IPS-NIHi11 (cell line): ENCODE data around the gene TUBA3D.
"Not testable (repeated sequence)": the region's sequence is repeated elsewhere in the genome, so short reads cannot be mapped to it uniquely, and the experiment has no call there.

Source experiments
- DNase-seq: peaks from one replicate; pipeline ENCODE4 v3.0.0; 2012; ENCODE audit warnings: mixed read lengths, low spot score

Gene TUBA3D

GRCh38 chr2:131483981-131484820, 8.3 kb downstream of the TUBA3D start:
- not testable (repeated sequence) for DNase-seq

GRCh38 chr2:131484906-131485460, 9.1 kb downstream of the TUBA3D start:
- not testable (repeated sequence) for DNase-seq

- DNase-seq = not testable (repeated sequence)
Measured at GRCh38 chr2:131486201-131486902, 10.4 kb downstream of the TUBA3D start.

GRCh38 chr2:131488306-131489205, 12.6 kb downstream of the TUBA3D start:
- DNase-seq = no peak

GRCh38 chr2:131490616-131491468, 14.9 kb downstream of the TUBA3D start:
- DNase-seq = not testable (repeated sequence)

GRCh38 chr2:131491469-131491836, 15.5 kb downstream of the TUBA3D start:
- peak; percentile 18 for DNase-seq

GRCh38 chr2:131492015-131492417, 16.1 kb downstream of the TUBA3D start, which contains the start of gene MZT2A:
MZT2A (minus strand) TSS chr2:131492397; CDS start chr2:131492376, 21 bp downstream.
- not testable (repeated sequence) for DNase-seq

- peak; percentile 96 for DNase-seq
Measured at GRCh38 chr2:131492418-131493198, 16.7 kb downstream of the TUBA3D start.

- no peak for DNase-seq
Measured at GRCh38 chr2:131493199-131493968, 17.5 kb downstream of the TUBA3D start.

- DNase-seq = not testable (repeated sequence)
Measured at GRCh38 chr2:131495506-131495905, 19.6 kb downstream of the TUBA3D start.

GRCh38 chr2:131498321-131498973, 22.5 kb downstream of the TUBA3D start:
- DNase-seq = not testable (repeated sequence)

- not testable (repeated sequence) for DNase-seq
Measured at GRCh38 chr2:131503587-131503986, 27.7 kb downstream of the TUBA3D start.

- DNase-seq = not testable (repeated sequence)
Measured at GRCh38 chr2:131504082-131504750, 28.3 kb downstream of the TUBA3D start.

- no peak for DNase-seq
Measured at GRCh38 chr2:131509615-131510014, 33.7 kb downstream of the TUBA3D start.

- not testable (repeated sequence) for DNase-seq
Measured at GRCh38 chr2:131511291-131511968, 35.5 kb downstream of the TUBA3D start.

- not testable (repeated sequence) for DNase-seq
Measured at GRCh38 chr2:131511969-131512870, 36.3 kb downstream of the TUBA3D start.
